RWPE2 (cell line): Measurements from ENCODE around the gene ST8SIA6.
A peak's percentile ranks its signal among the peaks of the same experiment; 100 is the strongest.

Experiments
- ATAC-seq: fragments of 200-7000 bp; cut with Tn5 transposase; 3 replicates; pipeline ENCODE4 v1.9.1; 2021; ENCODE audit warnings: low read depth
- DNase-seq: peaks from one replicate; pipeline ENCODE4 v3.0.0-alpha.2; 2020; ENCODE audit warnings: low spot score
- H3K27ac ChIP-seq: fragments of 450-650 bp; 2 replicates; pipeline ENCODE4 v1.5.1; 2017; ENCODE audit warnings: mild to moderate bottlenecking; ENCODE audit not compliant: poor library complexity, severe bottlenecking
- H3K27me3 ChIP-seq: fragments of 250-450 bp; sonication (Bioruptor Pico); 2 replicates; pipeline ENCODE4 v1.5.1; 2021; ENCODE audit warnings: mild to moderate bottlenecking, moderate library complexity; ENCODE audit not compliant: insufficient read depth, poor library complexity, severe bottlenecking
- H3K36me3 ChIP-seq: fragments of 250-450 bp; sonication (Bioruptor Pico); 2 replicates; pipeline ENCODE4 v1.5.1; 2020; ENCODE audit warnings: low read depth, mild to moderate bottlenecking, moderate library complexity
- H3K4me1 ChIP-seq: fragments of 250-450 bp; sonication (Bioruptor Pico); 2 replicates; pipeline ENCODE4 v1.5.1; 2021; ENCODE audit warnings: mild to moderate bottlenecking, moderate library complexity; ENCODE audit not compliant: insufficient read depth, poor library complexity, severe bottlenecking
- H3K4me3 ChIP-seq: fragments of 250-450 bp; sonication (Bioruptor Pico); 2 replicates; pipeline ENCODE4 v1.5.1; 2021; ENCODE audit warnings: mild to moderate bottlenecking, moderate library complexity; ENCODE audit not compliant: severe bottlenecking
- H3K9me3 ChIP-seq: fragments of 250-450 bp; sonication (Bioruptor Pico); 2 replicates; pipeline ENCODE4 v1.5.1; 2021; ENCODE audit warnings: mild to moderate bottlenecking, moderate library complexity; ENCODE audit not compliant: severe bottlenecking
- TF ChIP-seq, protein P1 (sequence below): fragments of 450-650 bp; IDR thresholded peaks from one replicate; pipeline ENCODE4 v1.5.1; 2017; ENCODE audit warnings: mild to moderate bottlenecking, moderate library complexity; ENCODE audit not compliant: poor library complexity, severe bottlenecking

ST8SIA6 gene

DNA sequence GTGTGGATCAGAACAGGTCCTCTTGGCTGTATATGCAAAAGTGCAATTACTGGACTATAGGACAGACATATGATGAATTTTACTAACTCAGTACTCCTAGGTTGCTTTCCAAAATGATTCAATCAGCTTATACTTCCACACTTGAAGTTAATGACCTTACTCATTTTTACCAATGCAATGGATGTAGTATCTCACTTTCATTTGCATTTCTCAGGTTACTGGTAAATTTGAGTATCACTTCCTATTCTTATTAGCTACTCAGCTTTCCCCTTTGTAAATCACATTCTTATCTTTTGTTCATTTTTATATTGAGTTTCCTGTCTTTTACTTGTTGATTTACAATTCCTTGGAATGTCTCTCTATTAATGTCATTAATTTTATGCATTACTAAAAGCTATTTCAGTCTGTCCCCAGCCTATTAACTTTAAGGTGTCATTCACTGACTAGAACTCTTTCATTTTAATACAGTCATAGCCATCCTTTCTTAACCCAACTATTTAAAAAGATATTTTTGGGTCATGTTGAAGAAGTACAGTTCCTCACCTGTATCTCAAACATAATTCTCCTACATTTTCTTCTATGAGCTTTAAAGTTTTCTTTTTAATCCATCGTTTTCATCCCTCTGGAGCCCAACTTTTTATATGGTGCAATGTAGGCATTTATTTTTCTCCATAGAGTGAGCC, 137.8 kb downstream of the ST8SIA6 start:
- Histone ChIP-seq H3K27ac (no peak overlapping the region), H3K36me3 (no peaks in the 10 kb centered on the region), H3K4me3 (no peak overlapping the region), H3K4me1 (no peaks in the 10 kb centered on the region), H3K9me3 (no peaks in the 10 kb centered on the region), H3K27me3 (no peaks in the 10 kb centered on the region)
- DNase-seq = no peak
- TF ChIP-seq, protein P1, sequence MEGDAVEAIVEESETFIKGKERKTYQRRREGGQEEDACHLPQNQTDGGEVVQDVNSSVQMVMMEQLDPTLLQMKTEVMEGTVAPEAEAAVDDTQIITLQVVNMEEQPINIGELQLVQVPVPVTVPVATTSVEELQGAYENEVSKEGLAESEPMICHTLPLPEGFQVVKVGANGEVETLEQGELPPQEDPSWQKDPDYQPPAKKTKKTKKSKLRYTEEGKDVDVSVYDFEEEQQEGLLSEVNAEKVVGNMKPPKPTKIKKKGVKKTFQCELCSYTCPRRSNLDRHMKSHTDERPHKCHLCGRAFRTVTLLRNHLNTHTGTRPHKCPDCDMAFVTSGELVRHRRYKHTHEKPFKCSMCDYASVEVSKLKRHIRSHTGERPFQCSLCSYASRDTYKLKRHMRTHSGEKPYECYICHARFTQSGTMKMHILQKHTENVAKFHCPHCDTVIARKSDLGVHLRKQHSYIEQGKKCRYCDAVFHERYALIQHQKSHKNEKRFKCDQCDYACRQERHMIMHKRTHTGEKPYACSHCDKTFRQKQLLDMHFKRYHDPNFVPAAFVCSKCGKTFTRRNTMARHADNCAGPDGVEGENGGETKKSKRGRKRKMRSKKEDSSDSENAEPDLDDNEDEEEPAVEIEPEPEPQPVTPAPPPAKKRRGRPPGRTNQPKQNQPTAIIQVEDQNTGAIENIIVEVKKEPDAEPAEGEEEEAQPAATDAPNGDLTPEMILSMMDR = no peak
- ATAC-seq = no peak

DNA sequence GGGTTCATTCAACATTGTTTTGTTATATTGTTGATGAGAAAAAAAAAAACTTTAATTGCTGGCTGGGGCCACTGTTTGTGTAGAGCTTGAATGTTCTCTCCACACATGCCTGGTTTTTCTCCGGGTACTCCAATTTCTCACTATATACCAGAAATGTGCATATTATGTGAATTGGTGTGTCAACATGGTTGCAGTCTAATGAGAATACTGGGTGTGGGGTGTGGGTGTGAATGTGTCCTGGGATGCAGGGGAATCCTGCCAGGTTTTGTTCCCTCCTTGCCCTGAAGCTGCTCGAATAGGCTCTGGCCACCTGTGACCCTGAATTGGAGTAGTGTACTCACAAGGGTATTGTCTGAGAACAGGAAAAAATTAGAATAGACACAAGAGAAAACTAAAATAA, 145.0 kb downstream of the ST8SIA6 start:
- TF ChIP-seq, protein P1 = no peak
- no peaks in the 10 kb centered on the region for H3K4me1 ChIP-seq
- no peaks in the 10 kb centered on the region for H3K9me3 ChIP-seq
- no peak for DNase-seq
- ATAC-seq = no peak
- no peaks in the 10 kb centered on the region for H3K36me3 ChIP-seq
- no peak overlapping the region for H3K27ac ChIP-seq
- H3K4me3 ChIP-seq = no peak overlapping the region
- H3K27me3 ChIP-seq = no peaks in the 10 kb centered on the region

DNA sequence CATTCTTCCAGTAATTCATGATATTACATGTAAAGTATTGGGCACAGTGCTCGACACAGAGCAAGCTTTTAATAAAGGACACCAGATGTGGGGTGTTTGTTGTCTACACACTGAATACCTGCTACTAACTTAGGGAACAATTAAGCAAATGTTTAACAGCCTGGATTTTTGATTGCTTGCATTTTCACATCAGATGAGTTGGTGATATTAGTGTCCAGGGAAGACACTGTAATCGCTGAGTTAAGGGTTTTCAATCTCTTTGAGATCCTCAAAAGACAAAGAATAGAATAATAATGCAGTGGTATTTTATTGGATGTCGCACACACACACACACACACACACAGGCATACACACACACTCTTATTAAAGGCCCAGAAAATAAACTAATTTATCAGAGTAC, 147.3 kb downstream of the ST8SIA6 start:
- DNase-seq (no peak), ATAC-seq (no peak)
- TF ChIP-seq, protein P1 = no peak
- Histone ChIP-seq H3K36me3 (no peaks in the 10 kb centered on the region), H3K27ac (no peak overlapping the region), H3K9me3 (no peaks in the 10 kb centered on the region), H3K27me3 (no peaks in the 10 kb centered on the region), H3K4me1 (no peaks in the 10 kb centered on the region), H3K4me3 (no peak overlapping the region)

DNA sequence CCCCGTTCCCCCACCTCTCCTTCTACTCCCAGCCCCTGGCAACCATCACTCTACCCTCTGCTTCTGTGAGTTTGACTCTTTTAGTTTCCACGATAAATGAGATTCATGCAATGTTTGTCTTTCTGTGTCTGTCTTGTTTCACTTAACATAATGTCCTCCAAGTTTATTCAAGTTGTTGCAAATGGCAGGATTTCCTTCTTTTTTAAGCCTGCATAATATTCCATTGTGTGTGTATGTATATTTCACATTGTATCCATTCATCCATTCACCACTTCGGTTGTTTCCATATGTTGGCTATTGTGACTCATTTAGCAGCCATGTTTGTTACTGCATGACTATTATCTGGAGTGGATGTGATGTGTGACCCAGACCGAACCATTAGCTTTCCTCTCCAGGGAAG, 162.0 kb downstream of the ST8SIA6 start:
- no peaks in the 10 kb centered on the region for H3K27me3 ChIP-seq
- H3K36me3 ChIP-seq = no peaks in the 10 kb centered on the region
- no peaks in the 10 kb centered on the region for H3K9me3 ChIP-seq
- H3K27ac ChIP-seq = no peak overlapping the region
- no peaks in the 10 kb centered on the region for H3K4me1 ChIP-seq
- ATAC-seq (no peak), DNase-seq (no peak)
- TF ChIP-seq, protein P1 = no peak
- no peak overlapping the region for H3K4me3 ChIP-seq

DNA sequence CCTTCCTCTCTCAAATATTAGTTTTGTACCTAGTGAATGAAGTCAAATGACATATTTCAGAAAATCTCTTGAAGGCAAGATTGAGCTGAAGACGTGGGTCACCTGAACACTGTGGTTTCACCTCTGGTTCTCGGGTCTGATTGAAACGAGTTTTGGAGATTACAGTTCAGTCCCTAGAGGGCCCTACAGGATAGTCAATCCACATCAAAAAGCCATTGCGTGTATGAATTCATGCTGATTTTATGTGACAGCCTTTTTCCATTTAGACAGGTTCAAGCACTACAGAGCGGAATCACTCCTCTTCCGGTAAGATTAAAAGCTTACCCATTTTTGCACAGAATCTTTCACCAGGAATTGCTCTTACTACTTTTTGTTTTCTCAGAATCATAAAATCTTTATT, 164.2 kb downstream of the ST8SIA6 start:
- peak; percentile 71 for ATAC-seq
- H3K27me3 ChIP-seq = no peaks in the 10 kb centered on the region
- no peaks in the 10 kb centered on the region for H3K9me3 ChIP-seq
- no peaks in the 10 kb centered on the region for H3K4me1 ChIP-seq
- H3K4me3 ChIP-seq = no peak overlapping the region
- no peak overlapping the region for H3K27ac ChIP-seq
- no peaks in the 10 kb centered on the region for H3K36me3 ChIP-seq
- no peak for DNase-seq
- TF ChIP-seq, protein P1 = peak; percentile 73
